Gastroesophageal sphincter (tissue), 4 donors: ENCODE data around the gene GSG1L. TPM values are rescaled to one million over a fixed set of nuclear protein-coding genes. Genes with fewer than 3 reads are reported as not detected.
A peak's percentile ranks its signal among the peaks of the same experiment; 100 is the strongest.

ENCODE experiments used
- ATAC-seq: fragments of 150-250 bp; one replicate; pipeline ENCODE4 v1.9.1; 2016; ENCODE audit warnings: mild to moderate bottlenecking, moderate library complexity
- H3K27ac ChIP-seq, 4 donors: fragments of 200-600 bp; sonication (generic) in 3 of 4; 1 replicate in 3 of 4; 2 replicates in 1 of 4; pipeline ENCODE4 v1.5.1; 2016 to 2019
- H3K27me3 ChIP-seq: fragments of 200-600 bp; sonication (generic); one replicate; pipeline ENCODE4 v1.5.1; 2019
- H3K36me3 ChIP-seq, 2 donors: fragments of 200-600 bp; sonication (generic); one replicate each; pipeline ENCODE4 v1.5.1; 2019; ENCODE audit warnings: control low read depth in 1 of 2
- H3K4me1 ChIP-seq, 3 donors: fragments of 200-600 bp; sonication (generic); 1 replicate in 2 of 3; 2 replicates in 1 of 3; pipeline ENCODE4 v1.5.1; 2016 to 2019; ENCODE audit warnings: control low read depth in 2 of 3
- H3K4me3 ChIP-seq, 2 donors: fragments of 200-600 bp; sonication (generic); one replicate each; pipeline ENCODE4 v1.5.1; 2019; ENCODE audit warnings: mild to moderate bottlenecking in 1 of 2, moderate library complexity in 1 of 2
- H3K9me3 ChIP-seq, 3 donors: fragments of 200-600 bp; sonication (generic); one replicate each; pipeline ENCODE4 v1.5.1; 2017 to 2019; ENCODE audit warnings: control low read depth in 2 of 3
- EP300 ChIP-seq: sonication (generic); formaldehyde crosslinking; IDR thresholded peaks from one replicate; pipeline ENCODE4 v1.6.1; 2017; ENCODE audit warnings: antibody characterized with exemption, mild to moderate bottlenecking
- POLR2A ChIP-seq, 2 donors: fragments of 450-650 bp; IDR thresholded peaks; one replicate each; pipeline ENCODE4 v1.6.1; 2017; ENCODE audit warnings: antibody characterized with exemption in 2 of 2, mild to moderate bottlenecking in 2 of 2, moderate library complexity in 1 of 2
- POLR2AphosphoS5 ChIP-seq: sonication (generic); formaldehyde crosslinking; IDR thresholded peaks from one replicate; pipeline ENCODE4 v1.6.1; 2017; ENCODE audit warnings: antibody characterized with exemption
- WGBS, 2 donors: methylation state at CpG; one replicate each; pipeline ENCODE4 v1.1.5; 2018; ENCODE audit warnings: low coverage in 1 of 2; 5-methylcytosine and 5-hydroxymethylcytosine counted together
- total RNA-seq, 4 donors: library from RNA; depleted of rRNA; stranded (reverse); fragments of >200 nt; gene quantifications; one replicate each; pipeline ENCODE4 v1.1.0, GENCODE V29; 2016
- TF ChIP-seq, protein P1 (sequence below), 4 experiments: fragments of 200-600 bp in 2 of 4; fragments of 450-650 bp in 2 of 4; sonication (generic) in 1 of 4; IDR thresholded peaks; one replicate each; pipeline ENCODE4 v1.5.1; 2017 to 2019; ENCODE audit warnings: antibody characterized with exemption in 4 of 4, mild to moderate bottlenecking in 2 of 4, moderate library complexity in 2 of 4

The GSG1L gene
- total RNA-seq, 4 donors from 2014 or later: 1.0 TPM; not detected in 3

DNA sequence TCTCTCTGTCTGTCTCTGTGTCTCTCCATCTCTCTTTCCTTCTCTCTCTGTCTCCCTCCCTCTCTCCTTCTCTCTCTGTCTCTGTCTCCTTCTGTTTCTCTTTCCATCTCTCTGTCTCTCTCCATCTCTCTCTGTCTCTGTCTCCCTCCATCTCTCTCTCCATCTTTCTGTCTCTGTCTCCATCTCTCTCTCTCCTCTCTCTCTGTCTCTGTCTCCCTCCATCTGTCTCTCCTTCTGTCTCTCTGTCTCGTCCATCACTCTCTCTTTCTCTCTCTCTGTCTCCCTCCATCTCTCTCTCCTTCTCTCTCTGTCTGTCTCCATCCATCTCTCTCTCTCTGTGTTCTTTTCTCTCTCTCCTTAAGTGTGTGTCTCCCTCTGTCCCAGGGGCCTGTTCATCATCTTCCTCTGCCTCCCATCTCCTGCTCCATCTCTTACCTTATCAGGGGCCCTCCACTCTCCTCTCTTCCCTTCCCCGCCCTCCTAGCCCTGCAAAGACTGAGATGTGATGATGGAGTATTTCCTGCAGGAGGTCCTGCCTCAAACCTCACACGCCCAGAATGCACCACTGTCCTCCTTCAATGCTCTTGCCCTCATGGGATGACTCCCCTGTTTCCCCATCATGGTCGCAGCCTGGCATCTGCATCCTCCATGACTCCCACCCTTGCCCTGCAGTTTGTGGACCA lies 193.3 kb downstream of the GSG1L start:
- TF ChIP-seq POLR2AphosphoS5: no peak
- H3K4me1 ChIP-seq: no peaks in the 10 kb centered on the region
- H3K36me3 ChIP-seq: no peaks in the 10 kb centered on the region
- WGBS, 2 donors: 41 to 65% methylated on average over 3 to 4 of the region's 4 CpGs
- H3K9me3 ChIP-seq: peaks cover 0 to 41% (median 0%) of the 10 kb centered on the region in 3 donors
- H3K4me3 ChIP-seq: no peak overlapping the region
- no peak for ATAC-seq
- H3K27ac ChIP-seq: no peak overlapping the region
- H3K27me3 ChIP-seq: no peaks in the 10 kb centered on the region

DNA sequence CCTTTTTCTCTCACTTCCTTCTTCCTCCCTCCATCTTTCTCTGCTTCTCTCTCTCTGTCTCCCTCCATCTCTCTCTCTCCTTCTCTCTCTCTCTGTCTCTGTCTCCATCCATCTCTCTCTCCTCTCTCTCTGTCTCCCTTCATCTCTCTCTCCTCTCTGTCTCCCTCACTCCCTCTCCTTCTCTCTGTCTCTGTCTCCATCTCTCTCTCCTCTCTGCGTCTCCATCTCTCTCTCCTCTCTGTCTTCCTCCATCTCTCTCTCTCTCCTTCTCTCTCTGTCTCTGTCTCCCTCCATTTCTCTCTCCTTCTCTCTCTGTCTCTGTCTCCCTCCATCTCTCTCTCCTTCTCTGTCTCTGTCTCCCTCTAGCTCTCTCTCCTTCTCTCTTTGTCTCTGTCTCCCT lies 194.1 kb downstream of the GSG1L start:
- TF ChIP-seq POLR2AphosphoS5: no peak
- TF ChIP-seq EP300: no peak
- TF ChIP-seq, protein P1, sequence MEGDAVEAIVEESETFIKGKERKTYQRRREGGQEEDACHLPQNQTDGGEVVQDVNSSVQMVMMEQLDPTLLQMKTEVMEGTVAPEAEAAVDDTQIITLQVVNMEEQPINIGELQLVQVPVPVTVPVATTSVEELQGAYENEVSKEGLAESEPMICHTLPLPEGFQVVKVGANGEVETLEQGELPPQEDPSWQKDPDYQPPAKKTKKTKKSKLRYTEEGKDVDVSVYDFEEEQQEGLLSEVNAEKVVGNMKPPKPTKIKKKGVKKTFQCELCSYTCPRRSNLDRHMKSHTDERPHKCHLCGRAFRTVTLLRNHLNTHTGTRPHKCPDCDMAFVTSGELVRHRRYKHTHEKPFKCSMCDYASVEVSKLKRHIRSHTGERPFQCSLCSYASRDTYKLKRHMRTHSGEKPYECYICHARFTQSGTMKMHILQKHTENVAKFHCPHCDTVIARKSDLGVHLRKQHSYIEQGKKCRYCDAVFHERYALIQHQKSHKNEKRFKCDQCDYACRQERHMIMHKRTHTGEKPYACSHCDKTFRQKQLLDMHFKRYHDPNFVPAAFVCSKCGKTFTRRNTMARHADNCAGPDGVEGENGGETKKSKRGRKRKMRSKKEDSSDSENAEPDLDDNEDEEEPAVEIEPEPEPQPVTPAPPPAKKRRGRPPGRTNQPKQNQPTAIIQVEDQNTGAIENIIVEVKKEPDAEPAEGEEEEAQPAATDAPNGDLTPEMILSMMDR (IDR thresholded peaks at IDR 0.05): no peak
- TF ChIP-seq POLR2A (IDR thresholded peaks at IDR 0.05): no peak

DNA sequence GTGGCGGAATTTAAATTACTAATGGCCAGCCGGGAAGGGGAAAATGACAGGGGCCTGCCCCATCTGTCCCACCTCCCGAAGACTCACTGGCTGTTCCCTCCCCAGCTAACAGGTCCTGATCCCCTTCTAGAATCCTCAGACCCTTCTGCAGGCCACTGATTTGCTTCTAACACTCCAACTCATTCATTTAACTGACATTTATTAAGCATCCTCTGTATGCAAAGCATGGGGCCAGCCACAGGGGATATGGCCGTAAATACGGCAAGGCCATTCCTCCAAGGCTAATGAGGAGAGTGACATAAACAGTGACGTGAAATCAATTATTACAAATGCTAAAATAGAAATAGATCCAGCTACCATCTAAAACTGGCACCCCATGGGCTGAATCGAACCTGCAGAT lies 195.3 kb downstream of the GSG1L start:
- H3K27ac ChIP-seq: no peak overlapping the region
- TF ChIP-seq EP300 (no peak), POLR2A (IDR thresholded peaks at IDR 0.05) (no peak), POLR2AphosphoS5 (no peak)
- TF ChIP-seq, protein P1 (IDR thresholded peaks at IDR 0.05): no peak
- ATAC-seq: no peak
- peaks cover 0 to 40% (median 0%) of the 10 kb centered on the region in 3 donors for H3K9me3 ChIP-seq
- no peaks in the 10 kb centered on the region for H3K27me3 ChIP-seq
- no peak overlapping the region for H3K4me3 ChIP-seq
- no peaks in the 10 kb centered on the region for H3K4me1 ChIP-seq
- no peaks in the 10 kb centered on the region for H3K36me3 ChIP-seq
- 79 to 85% methylated on average over 4 to 7 of the region's 7 CpGs for WGBS, 2 donors

More for the DNA sequence above, 194.1 kb downstream of the GSG1L start:
- Histone ChIP-seq H3K9me3 (peaks cover 0 to 40% (median 0%) of the 10 kb centered on the region in 3 donors), H3K27ac (no peak overlapping the region), H3K4me1 (no peaks in the 10 kb centered on the region), H3K4me3 (no peak overlapping the region), H3K36me3 (no peaks in the 10 kb centered on the region), H3K27me3 (no peaks in the 10 kb centered on the region)
- no peak for ATAC-seq
- 76 to 90% methylated on average over 1 of the region's 1 CpG for WGBS, 2 donors

DNA sequence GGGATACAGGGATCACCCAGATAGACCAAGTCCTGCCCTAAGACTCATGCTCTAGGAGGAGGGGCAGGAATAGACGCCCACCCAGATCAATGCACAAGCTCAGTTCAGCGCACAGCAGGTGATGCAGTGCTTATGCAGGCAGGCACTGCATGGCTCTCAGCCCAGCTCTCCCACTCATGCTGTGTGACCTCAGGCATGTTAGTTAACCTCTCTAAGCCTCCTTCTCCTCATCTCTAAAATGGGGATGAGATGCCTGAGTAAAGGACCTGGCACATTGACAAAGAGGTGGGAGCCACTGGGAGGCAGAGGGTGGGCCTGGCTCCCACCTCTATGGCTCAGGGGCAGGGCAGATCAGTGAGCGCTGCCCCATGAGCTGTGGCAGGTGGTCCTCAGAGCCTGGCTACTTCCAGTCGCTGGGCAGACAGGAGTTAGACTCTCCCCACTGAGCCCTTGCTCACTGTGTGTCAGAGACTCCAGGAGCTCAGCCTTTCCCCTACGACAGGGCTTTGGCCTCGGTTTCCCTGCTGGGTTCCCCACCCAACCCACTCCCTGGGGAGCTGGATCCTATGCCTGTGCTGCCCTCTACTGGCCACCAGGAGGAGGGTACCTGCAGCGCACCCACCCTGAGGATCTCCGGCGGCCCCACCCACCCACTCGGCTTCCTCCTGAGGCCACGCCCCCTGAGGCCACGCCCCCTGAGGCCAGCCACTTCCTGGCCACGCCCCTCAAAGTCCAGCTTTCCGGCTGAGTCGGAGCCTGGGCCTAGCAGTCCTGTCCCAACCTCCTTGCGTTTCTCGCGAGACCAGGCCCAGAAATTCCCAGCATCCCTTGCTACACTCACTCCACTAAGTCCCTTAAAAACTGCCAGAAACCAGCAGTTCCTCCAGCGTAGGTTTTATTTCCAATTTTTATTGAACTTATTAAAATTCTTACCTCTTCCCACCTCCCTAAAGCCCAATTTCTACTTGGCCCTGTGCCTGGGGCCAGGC lies 196.1 kb downstream of the GSG1L start:
- 40 to 52% methylated on average over 8 to 11 of the region's 19 CpGs for WGBS, 2 donors
- Histone ChIP-seq H3K4me3 (no peak overlapping the region), H3K27me3 (no peaks in the 10 kb centered on the region), H3K27ac (no peak overlapping the region), H3K9me3 (peaks cover 0 to 42% (median 0%) of the 10 kb centered on the region in 3 donors), H3K4me1 (no peaks in the 10 kb centered on the region), H3K36me3 (no peaks in the 10 kb centered on the region)
- ATAC-seq: peak; percentile 10
- TF ChIP-seq, protein P1 (IDR thresholded peaks at IDR 0.05): peak in 1 of 4 experiments; percentile 47
- TF ChIP-seq POLR2A (IDR thresholded peaks at IDR 0.05): no peak

DNA sequence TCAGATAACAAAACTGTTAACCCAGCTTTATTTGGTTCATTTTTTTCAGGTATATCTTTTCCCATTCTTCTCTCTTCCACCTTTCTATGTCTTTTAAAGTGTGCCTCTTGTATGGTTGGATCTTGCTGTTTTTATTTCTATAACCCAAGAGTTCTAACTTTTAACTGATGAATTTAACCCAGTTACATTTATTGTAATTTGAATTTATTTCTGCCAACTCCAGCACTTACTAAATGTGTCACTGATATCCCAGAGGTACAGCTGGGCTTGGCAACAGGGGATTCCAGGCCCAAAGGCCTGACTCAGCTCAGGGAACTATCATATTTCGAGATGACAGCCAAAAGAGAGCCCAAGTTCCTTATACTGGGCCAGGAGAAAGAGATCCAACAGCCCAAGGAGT lies 200.1 kb downstream of the GSG1L start:
- Histone ChIP-seq H3K27me3 (no peaks in the 10 kb centered on the region), H3K9me3 (peaks cover 0 to 52% (median 0%) of the 10 kb centered on the region in 3 donors), H3K27ac (no peak overlapping the region), H3K4me3 (no peak overlapping the region), H3K36me3 (no peaks in the 10 kb centered on the region), H3K4me1 (no peaks in the 10 kb centered on the region)
- 60% methylated on average over 1 of the region's 1 CpG; no CpG with 5 or more reads in 1 of the 2 donors for WGBS, 2 donors
- TF ChIP-seq POLR2A (IDR thresholded peaks at IDR 0.05) (no peak), POLR2AphosphoS5 (no peak), EP300 (no peak)
- TF ChIP-seq, protein P1 (IDR thresholded peaks at IDR 0.05): no peak
- no peak for ATAC-seq
